HG02678 (cell line): ENCODE measurements around the gene IQCC.
"Not testable (repeated sequence)": the region's sequence is repeated elsewhere in the genome, so short reads cannot be mapped to it uniquely, and the experiment has no call there.

Source experiments
- ATAC-seq: cut with Tn5 transposase; IDR thresholded peaks from one replicate; pipeline ENCODE4 v1.9.1; 2021; ENCODE audit warnings: mild to moderate bottlenecking, moderate library complexity; ENCODE audit not compliant: unreplicated experiment

Gene IQCC

DNA sequence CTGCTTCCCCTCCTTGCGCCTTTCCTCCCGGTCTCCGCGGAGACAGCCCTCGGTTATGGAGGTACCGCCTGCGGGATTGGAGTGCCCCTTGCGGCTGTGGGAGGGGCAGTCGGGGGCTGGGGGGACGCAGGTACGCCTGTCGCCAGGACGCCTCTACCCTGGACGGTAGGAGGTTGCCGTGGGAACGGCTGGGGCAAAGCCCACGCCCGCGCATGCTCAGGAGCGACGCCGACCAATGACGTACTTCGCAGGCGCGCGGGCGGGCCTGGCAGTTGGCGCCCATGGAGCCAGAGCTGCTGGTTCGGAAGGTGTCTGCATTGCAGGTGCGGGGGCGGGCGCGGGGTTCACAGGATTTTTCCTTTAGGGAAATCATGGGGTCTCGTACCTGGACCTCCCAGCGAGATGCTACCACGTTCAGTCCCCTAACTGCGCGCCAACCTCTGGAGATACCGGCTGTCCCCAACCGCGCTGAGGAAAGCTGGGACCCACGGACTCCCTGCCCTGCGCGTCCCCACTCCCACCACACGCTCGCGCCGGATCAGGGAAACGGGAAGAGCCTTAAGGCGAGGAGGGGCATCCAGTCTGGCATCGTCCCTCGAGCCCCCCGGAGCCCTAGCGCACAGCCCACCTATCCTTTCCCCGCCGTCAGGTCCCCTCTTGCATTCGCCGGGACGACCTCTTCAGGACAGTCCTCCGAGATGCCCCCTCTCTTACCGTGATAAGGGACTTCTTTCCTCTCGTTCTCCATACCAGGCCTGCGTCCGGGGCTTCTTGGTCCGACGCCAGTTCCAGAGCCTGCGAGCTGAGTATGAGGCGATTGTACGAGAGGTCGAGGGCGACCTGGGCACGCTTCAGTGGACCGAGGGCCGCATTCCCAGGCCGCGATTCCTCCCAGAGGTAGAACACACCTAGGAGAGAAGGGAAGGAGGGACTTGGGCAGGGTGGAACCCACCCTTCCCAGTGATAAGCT lies at the start of gene IQCC:
Gene IQCC, plus strand, starts transcription at position 271 of the 970 bp plus-strand sequence. Its CDS starts 11 bp downstream, at position 282.
- peak; percentile 62 for ATAC-seq

DNA sequence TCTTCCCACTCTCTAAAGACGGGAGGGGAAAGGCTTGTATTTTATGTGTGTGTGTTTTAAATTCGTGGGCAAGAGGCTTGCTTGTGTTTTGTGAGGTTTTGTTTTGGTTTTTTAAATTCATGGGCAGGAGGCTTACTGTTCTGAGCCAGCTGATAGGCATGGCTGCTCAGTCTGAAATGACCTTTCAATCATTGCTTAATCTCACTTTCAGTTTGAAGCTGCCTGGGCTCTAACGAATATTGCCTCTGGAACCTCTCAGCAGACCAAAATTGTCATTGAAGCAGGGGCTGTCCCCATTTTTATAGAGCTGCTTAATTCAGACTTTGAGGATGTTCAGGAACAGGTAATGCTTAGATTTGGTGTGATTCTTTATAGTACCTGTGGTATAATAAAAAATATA lies 46.3 kb upstream of the IQCC start:
- no peak for ATAC-seq

DNA sequence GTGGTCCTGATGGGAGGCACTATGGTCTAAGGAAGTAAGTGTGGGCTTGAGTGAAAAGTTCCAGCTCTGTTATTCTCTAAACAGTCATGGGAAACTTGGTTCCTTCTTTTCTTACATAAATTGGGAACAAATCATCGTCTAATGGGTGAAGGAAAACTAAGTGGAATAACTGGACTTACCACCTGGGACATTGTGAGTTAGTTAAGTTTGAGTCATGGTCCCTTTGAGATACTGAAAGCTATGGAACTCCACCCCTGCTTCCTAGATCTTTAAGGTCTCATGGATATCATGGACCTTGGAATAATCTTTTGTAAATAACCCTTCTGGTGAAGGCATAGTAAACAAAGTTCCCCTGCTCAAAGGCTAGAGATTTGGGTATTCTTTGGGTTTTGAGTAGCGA lies 42.1 kb upstream of the IQCC start:
- ATAC-seq = no peak

DNA sequence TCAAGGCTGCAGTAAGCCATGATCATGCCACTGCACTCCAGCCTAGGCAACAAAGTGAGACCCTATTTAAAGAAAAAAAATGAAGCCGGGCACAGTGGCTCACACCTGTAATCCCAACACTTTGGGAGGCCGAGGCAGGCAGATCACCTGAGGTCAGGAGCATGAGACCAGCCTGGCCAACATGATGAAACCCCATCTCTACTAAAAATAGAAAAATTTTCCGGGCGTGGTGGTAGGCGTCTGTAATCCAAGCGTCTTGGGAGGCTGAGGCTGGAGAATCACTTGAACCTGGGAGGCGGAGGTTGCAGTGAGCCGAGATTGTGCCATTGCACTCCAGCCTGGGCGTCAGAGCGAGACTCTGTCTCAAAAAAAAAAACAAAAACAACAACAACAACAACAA lies 39.8 kb upstream of the IQCC start:
- ATAC-seq = not testable (repeated sequence)

DNA sequence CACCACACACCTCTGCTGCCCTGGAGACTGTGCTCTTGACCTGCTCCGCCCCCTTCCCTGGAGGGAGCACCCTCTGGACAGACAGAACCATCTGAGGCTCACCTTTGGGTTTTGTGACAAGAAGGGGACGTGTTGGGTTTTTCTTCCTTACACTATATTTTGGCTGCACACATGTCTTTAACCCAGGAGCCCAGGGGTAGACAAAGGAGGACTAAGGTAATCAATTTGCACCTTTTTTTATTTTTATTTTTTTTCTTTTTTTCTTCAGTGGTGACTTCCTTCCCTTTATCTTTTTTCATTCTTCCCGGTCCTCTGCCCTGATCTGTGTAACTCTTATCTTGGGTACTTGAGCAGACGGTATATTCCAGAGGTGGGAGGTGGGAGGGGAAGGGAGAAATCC lies 34.5 kb upstream of the IQCC start:
- ATAC-seq = no peak

- ATAC-seq = no peak
These were observed 32.7 kb upstream of the IQCC start for GRCh38 chr1:32172621-32173245.

DNA sequence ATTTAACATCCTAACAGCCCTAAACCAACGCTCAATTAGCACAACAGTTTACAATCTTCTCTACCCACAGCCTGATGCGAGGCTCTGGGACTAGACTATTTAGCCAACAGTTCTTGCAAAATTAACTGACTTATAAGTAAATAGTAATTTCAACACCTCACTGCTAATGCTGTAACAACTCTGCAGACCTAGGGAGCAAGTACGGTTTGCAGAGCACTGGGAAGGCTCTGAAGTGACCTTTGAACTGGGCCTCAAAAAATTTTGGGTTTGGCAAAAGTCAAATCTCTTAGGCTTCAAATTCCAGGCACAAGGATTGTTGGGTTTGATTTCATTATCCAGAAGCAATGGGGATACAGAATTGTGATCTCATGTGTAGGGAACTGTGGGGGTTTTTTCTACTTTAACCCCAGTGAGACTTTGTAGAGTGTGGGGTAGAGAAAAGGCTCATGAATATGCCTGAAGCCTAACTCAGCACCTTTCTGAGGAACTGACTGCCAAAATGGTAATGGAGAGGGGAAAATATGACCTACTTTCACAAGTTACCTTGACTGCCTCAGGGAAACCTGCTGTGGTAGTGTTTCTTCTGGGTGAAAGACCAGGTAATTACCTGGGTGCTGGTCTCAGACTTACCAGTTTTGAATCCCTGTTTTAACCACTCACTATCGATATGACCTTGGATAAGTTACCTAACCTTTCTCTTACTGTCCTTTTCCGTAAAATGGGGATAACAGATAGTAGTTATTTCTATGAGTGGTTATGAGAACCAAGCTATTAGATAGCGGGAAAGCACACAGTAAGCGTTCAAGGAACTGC lies 26.9 kb upstream of the IQCC start:
- no peak for ATAC-seq

- no peak for ATAC-seq
These were observed 26.4 kb upstream of the IQCC start for GRCh38 chr1:32179193-32179442.

GRCh38 chr1:32179443-32180185 lies 25.9 kb upstream of the IQCC start, which contains the start of gene TXLNA:
TSS of gene TXLNA (plus strand) at chr1:32179675. CDS start at chr1:32180346, 671 bp downstream.
- peak; percentile 88 for ATAC-seq

DNA sequence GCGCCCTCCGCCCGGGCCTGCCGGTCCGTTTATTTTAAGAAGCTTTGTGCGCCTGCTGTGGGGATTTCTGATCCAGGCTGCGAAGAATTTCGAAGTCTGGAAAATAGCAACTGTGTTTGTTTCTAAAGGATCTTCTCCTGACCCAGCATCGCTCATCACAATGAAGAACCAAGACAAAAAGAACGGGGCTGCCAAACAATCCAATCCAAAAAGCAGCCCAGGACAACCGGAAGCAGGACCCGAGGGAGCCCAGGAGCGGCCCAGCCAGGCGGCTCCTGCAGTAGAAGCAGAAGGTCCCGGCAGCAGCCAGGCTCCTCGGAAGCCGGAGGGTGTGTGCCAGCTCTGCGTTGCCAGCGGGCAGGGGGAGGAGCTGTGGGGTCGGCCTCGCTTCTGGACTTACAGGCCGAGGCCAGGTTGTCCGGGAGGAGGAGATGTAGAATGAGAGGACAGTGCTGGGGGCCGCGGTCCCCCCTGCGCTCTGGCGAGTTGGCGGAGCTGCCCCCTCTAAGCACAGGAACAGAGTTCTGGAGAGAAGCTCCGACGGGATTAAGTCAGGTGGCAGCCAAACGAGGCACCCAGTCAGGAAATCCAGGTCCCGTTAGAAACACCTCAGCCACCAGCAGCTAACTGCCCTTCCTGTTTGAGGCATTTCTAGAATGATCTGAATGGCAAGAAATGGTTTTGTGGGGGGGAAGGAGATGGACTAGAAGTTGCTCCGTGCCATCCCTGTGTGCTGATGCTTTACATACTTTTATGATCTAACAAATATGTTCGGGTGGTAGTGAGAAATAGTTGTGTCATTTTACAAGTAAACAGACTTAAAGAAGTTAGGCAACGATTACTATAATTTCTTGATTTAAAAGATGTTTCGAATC lies 25.0 kb upstream of the IQCC start:
- ATAC-seq = no peak

- no peak for ATAC-seq
These were observed 24.4 kb upstream of the IQCC start for GRCh38 chr1:32181065-32181464.

GRCh38 chr1:32181563-32181962 lies 23.9 kb upstream of the IQCC start:
- ATAC-seq = no peak

GRCh38 chr1:32182060-32182459 lies 23.4 kb upstream of the IQCC start:
- ATAC-seq = no peak

- ATAC-seq = no peak
These were observed 20.8 kb upstream of the IQCC start for GRCh38 chr1:32184650-32185049.

DNA sequence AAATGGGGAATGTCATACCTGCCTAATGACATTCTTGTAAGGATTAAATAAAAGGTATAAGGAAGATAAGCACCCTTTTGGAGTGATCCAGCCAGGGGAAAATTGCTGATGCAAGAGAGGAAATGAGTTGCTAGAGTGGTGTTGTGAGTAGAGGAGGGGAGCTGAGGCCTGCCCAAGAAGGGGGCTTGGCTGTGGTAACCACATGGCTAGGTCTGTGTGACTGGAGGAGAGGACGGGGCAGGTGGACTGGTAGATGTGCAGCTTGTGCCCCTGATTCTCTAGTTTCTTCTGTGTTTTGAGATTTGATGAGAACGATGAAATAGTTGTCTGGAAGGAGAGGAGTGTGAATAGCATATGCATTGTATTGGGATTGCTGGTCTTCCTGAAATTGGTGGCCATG lies 19.4 kb upstream of the IQCC start:
- no peak for ATAC-seq

DNA sequence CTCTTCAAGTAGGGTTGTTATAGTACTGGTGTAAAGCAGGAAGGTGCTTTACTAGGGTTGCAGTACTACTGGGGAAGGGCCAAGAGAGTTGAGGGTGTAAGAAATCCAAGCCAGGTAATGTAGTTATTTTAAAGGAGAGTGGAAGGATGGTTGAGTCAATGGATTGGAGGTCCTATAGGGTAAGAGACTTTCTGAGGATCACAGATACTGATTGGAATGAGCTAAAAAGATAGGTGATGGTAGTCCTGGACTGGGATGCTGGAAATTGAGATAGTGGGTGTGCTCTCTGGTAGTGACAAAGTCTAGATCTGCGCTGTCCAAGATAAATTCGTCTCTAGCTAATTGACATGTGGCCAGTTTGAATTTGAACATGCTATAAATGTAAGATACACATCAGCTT lies 19.0 kb upstream of the IQCC start:
- ATAC-seq = no peak

DNA sequence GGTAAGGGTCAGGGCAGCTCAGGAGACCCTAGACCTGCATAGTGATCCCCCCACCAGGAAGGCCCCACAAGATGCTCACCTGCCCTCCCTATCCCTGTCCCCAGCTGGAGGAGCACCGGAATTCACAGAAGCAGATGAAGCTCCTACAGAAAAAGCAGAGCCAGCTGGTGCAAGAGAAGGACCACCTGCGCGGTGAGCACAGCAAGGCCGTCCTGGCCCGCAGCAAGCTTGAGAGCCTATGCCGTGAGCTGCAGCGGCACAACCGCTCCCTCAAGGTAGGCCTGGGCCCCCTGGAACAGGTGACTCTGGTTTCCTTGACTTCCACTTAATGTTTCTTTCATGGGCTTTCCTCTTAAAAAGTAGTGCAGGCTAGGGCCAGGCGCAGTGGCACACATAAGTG lies 17.6 kb upstream of the IQCC start:
- ATAC-seq = no peak

- ATAC-seq = no peak
These were observed 13.1 kb upstream of the IQCC start for GRCh38 chr1:32192220-32192948.

- no peak for ATAC-seq
These were observed 10.5 kb upstream of the IQCC start for GRCh38 chr1:32194984-32195383.
